Caco-2 (cell line): Measurements from ENCODE around the gene LGALS7B. TPM values are rescaled to one million over a fixed set of nuclear protein-coding genes. Genes with fewer than 3 reads are reported as not detected.

Source experiments
- BruUV-seq: library from RNA; stranded (reverse); fragments of 400-500 nt; replicated peaks from 2 replicates; lab custom pipeline; 2021; lab: Mats Ljungman, UMichigan
- CTCF ChIA-PET: fragments of 300-600 bp; sonication (Branson Sonifier 250); formaldehyde crosslinking; loops from one replicate; lab custom pipeline; 2022; ENCODE audit warnings: antibody characterized with exemption; lab: Charles Lee
- POLR2A ChIA-PET: fragments of 300-600 bp; sonication (Branson Sonifier 250); formaldehyde crosslinking; loops from one replicate; lab custom pipeline; 2022; ENCODE audit warnings: antibody characterized with exemption; lab: Charles Lee
- DNase-seq, 2 experiments: peaks; one replicate each; pipeline versions ENCODE4 v3.0.0 to v3.0.0-alpha.2; 2020 to 2022
- H3K27me3 ChIP-seq: replicated peaks from 2 replicates; pipeline ENCODE4 v1.6.0; 2011; ENCODE audit warnings: low read length; ENCODE audit not compliant: control insufficient read depth, insufficient read depth
- H3K36me3 ChIP-seq: 2 replicates; pipeline ENCODE4 v1.5.1; 2011; ENCODE audit warnings: low read length; ENCODE audit not compliant: control insufficient read depth, insufficient read depth
- H3K4me1 ChIP-seq: fragments of 250-450 bp; sonication (Bioruptor Pico); 2 replicates; pipeline ENCODE4 v1.5.1; 2020; ENCODE audit warnings: mild to moderate bottlenecking
- H3K4me3 ChIP-seq: 2 replicates; pipeline ENCODE4 v1.5.1; 2011; ENCODE audit warnings: low read depth, mild to moderate bottlenecking, control low read depth, low read length
- H3K9me3 ChIP-seq: fragments of 250-450 bp; sonication (Bioruptor Pico); 2 replicates; pipeline ENCODE4 v1.5.1; 2020; ENCODE audit warnings: mild to moderate bottlenecking, moderate library complexity
- H3K27ac Mint-ChIP-seq: one replicate; pipeline ENCODE4 v1.8.0; 2022; ENCODE audit warnings: mixed read lengths; ENCODE audit not compliant: unreplicated experiment
- H3K27me3 Mint-ChIP-seq: one replicate; pipeline ENCODE4 v1.8.0; 2022; ENCODE audit warnings: mixed read lengths; ENCODE audit not compliant: insufficient read depth, unreplicated experiment
- H3K36me3 Mint-ChIP-seq: one replicate; pipeline ENCODE4 v1.8.0; 2022; ENCODE audit warnings: mild to moderate bottlenecking, mixed read lengths; ENCODE audit not compliant: insufficient read depth, unreplicated experiment
- H3K4me1 Mint-ChIP-seq: one replicate; pipeline ENCODE4 v1.8.0; 2022; ENCODE audit warnings: low read depth, mixed read lengths; ENCODE audit not compliant: unreplicated experiment
- H3K4me3 Mint-ChIP-seq: one replicate; pipeline ENCODE4 v1.8.0; 2022; ENCODE audit warnings: mild to moderate bottlenecking, moderate library complexity, mixed read lengths; ENCODE audit not compliant: unreplicated experiment
- H3K9me3 Mint-ChIP-seq: one replicate; pipeline ENCODE4 v1.8.0; 2022; ENCODE audit warnings: mixed read lengths; ENCODE audit not compliant: unreplicated experiment
- CTCF ChIP-seq, 2 experiments: fragments of 200-600 bp in 1 of 2; IDR thresholded peaks; 1 replicate in 1 of 2; 2 replicates in 1 of 2; pipeline versions ENCODE4 v1.5.1 to v1.8.0; 2011 to 2022; ENCODE audit warnings: antibody characterized with exemption in 1 of 2, control low read depth in 1 of 2, inconsistent platforms in 1 of 2, low read depth in 1 of 2, low read length in 1 of 2, mild to moderate bottlenecking in 1 of 2, moderate library complexity in 1 of 2; ENCODE audit not compliant: insufficient read depth in 1 of 2, severe bottlenecking in 1 of 2, unreplicated experiment in 1 of 2
- intact Hi-C: fragments of 100-400 bp; cut with micrococcal nuclease; formaldehyde crosslinking; loops from one replicate; pipeline ENCODE4 v1.10.0; 2022; ENCODE audit not compliant: unreplicated experiment
- total RNA-seq: library from RNA; stranded (reverse); gene quantifications from 2 replicates; pipeline ENCODE4 v1.2.3, GENCODE V29; 2022

LGALS7B gene
- total RNA-seq, 1 experiment from 2014 or later, result not detected

GRCh38 chr19:38740932-38741331, 48.1 kb upstream of the LGALS7B start:
- peaks cover 6% of the 10 kb centered on the region for H3K4me1 Mint-ChIP-seq
- CTCF ChIA-PET, result no interaction called here
- H3K27me3 Mint-ChIP-seq, result no peaks in the 10 kb centered on the region
- intact Hi-C loops, result no loop called here
- Histone ChIP-seq H3K9me3 (no peaks in the 10 kb centered on the region), H3K36me3 (no peaks in the 10 kb centered on the region), H3K4me1 (peaks cover 11% of the 10 kb centered on the region; the same call in 1 of the 2 replicates), H3K4me3 (no peak overlapping the region), H3K27me3 (no peaks in the 10 kb centered on the region)
- H3K27ac Mint-ChIP-seq, result no peak overlapping the region
- POLR2A ChIA-PET, result no interaction called here
- TF ChIP-seq CTCF (IDR thresholded peaks at IDR 0.05; ENCODE audit: insufficient read depth in 1 of 2, low read depth in 1 of 2, low read length in 1 of 2, severe bottlenecking in 1 of 2, unreplicated experiment in 1 of 2), result no peak
- no peaks in the 10 kb centered on the region for H3K9me3 Mint-ChIP-seq
- H3K4me3 Mint-ChIP-seq, result no peak overlapping the region
- no peak for DNase-seq
- peaks cover 23% of the 10 kb centered on the region for H3K36me3 Mint-ChIP-seq
- BruUV-seq, result no TSS peak

- intact Hi-C loops, result no loop called here
- Mint-ChIP-seq H3K4me3 (no peak overlapping the region), H3K9me3 (no peaks in the 10 kb centered on the region), H3K36me3 (peaks cover 16% of the 10 kb centered on the region), H3K27ac (no peak overlapping the region), H3K4me1 (peaks cover 6% of the 10 kb centered on the region), H3K27me3 (no peaks in the 10 kb centered on the region)
- ChIA-PET CTCF (no interaction called here), POLR2A (interaction anchor here (0.6 kb wide), 1 partner anchor 78 kb away, joined by 3 read pairs; no protein-coding TSS in a partner anchor)
- DNase-seq, result peak in 1 of 2 experiments; percentile 25
- H3K27me3 ChIP-seq, result no peaks in the 10 kb centered on the region
- no TSS peak for BruUV-seq
- H3K36me3 ChIP-seq, result no peaks in the 10 kb centered on the region
- no peaks in the 10 kb centered on the region for H3K9me3 ChIP-seq
- peaks cover 11% of the 10 kb centered on the region; the same call in 1 of the 2 replicates for H3K4me1 ChIP-seq
- no peak overlapping the region for H3K4me3 ChIP-seq
- TF ChIP-seq CTCF (IDR thresholded peaks at IDR 0.05; ENCODE audit: insufficient read depth in 1 of 2, low read depth in 1 of 2, low read length in 1 of 2, severe bottlenecking in 1 of 2, unreplicated experiment in 1 of 2), result no peak
These were observed 47.3 kb upstream of the LGALS7B start for GRCh38 chr19:38741670-38742069.

- Histone ChIP-seq H3K9me3 (no peaks in the 10 kb centered on the region), H3K4me1 (peaks cover 10% of the 10 kb centered on the region; the same call in 1 of the 2 replicates), H3K4me3 (no peak overlapping the region), H3K36me3 (no peaks in the 10 kb centered on the region), H3K27me3 (no peaks in the 10 kb centered on the region)
- Mint-ChIP-seq H3K27me3 (no peaks in the 10 kb centered on the region), H3K4me1 (peaks cover 6% of the 10 kb centered on the region), H3K36me3 (peaks cover 13% of the 10 kb centered on the region), H3K27ac (no peak overlapping the region), H3K9me3 (no peaks in the 10 kb centered on the region), H3K4me3 (no peak overlapping the region)
- ChIA-PET POLR2A (interaction anchor here (0.5 kb wide), 1 partner anchor 21 kb away, joined by 5 read pairs; no protein-coding TSS in a partner anchor), CTCF (interaction anchor here (0.6 kb wide), 1 partner anchor 107 kb away, joined by 10 read pairs; no protein-coding TSS in a partner anchor)
- no peak for TF ChIP-seq CTCF (IDR thresholded peaks at IDR 0.05; ENCODE audit: insufficient read depth in 1 of 2, low read depth in 1 of 2, low read length in 1 of 2, severe bottlenecking in 1 of 2, unreplicated experiment in 1 of 2)
- DNase-seq, result peak in 1 of 2 experiments; percentile 31
- intact Hi-C loops, result no loop called here
- no TSS peak for BruUV-seq
These were observed 46.7 kb upstream of the LGALS7B start for GRCh38 chr19:38742296-38742695.
